Activated CD4-positive, alpha-beta T cell treated with anti-CD3 and anti-CD28 coated beads, Interleukin-2, Interleukin-6, amounts not matched to agents 100 ng/mL and 50 ng/mL, durations not matched to agents 16 hours and 8 hours (primary cell): Measurements from ENCODE around the gene FAM98C.

Experiments
- DNase-seq: peaks from one replicate; pipeline ENCODE4 v3.0.0-alpha.2; 2020

Gene FAM98C

DNA sequence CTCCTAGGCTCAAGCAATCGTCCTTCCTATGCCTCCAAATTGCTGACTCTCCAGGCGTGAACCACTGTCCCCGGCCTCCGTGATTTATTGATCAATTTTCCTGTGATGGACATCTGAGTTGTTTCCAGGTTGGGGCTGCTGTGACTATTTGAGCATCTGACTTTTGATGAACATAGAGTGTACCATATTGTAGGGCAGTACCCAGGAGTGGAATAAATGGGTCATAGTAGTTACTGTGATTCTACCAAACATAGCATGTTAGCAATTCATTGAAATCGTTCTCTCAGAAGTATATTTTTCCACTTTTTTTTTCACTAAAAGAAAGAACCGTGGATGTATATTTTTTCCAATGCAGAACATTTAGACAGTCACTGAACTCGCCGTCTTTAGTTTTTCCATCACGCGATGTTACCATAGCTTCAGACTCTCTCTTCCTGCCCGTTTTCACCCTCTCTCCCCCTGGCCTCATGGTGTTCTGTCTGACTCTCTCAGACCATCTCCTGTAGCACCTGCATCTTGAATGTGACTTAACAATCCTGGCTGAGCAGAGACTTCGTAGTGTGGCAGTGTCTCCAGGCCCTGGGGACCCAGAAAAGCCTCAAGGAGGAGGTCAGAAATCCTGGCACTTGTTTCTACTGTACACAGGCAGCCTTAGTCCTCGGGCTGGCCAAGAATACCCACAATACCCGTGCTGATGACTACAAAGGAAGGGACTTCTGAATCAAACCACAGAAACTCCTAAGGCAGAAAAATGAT is 26.3 kb downstream of the FAM98C start:
- peak; percentile 67 for DNase-seq

DNA sequence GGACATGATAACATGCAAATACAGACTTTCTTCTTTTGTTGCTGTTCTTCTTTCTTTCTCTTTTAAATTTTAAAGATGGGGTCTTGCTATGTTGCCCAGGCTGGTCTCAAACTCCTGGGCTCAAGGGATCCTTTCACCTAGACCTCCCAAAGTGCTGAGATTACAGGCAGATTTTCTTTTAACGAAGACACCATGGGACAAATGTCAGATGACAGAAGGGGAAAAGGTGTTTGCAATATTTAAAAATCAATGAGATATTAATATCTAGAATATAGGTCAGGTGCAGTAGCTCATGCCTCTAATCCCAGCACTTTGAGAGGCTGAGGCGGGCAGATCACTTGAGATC is 26.9 kb downstream of the FAM98C start:
- no peak for DNase-seq

DNA sequence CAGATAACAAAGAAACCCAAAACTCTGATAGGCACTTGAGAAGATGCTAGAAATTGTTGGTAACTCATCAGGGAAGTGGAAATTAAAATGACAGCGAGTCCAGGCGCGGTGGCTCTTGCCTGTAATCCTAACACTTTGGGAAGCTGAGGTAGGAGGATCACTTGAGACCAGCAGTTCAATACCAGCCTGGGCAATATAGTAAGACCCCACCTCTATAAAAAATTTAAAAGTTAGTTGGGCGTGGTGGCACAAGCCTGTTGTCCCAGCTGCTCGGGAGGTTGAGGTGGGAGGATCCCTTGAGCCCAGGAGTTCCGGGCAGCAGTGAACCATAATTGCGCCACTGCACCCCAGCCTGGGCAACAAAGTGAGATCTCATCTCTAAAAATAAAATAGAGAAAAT is 28.0 kb downstream of the FAM98C start:
- no peak for DNase-seq

DNA sequence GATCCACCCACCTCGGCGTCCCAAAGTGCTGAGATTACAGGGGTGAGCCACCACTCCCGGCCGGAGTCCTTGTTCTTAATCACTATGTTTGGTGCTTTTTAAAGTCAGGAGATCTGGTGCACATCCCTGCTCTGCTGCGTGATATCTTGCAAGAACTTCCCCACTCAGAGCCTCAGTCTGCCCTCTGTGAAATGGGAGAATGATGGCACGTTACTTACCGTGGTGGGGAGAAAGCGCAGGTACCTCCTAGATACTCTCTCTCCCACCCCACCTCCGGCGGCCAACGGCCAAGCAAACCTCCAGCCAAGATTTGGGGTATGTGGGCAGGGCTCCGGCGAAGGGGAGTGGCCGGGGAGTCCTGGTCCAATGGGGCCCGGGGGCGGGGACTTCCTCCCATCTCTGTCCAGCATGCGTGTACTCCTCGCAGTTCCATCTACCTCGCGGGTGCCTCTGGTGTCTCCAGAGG is 30.4 kb downstream of the FAM98C start, which contains the start of gene RYR1:
RYR1 (plus strand) TSS at position 424 of the 466 bp plus-strand sequence. CDS start 139 bp downstream, outside the sequence.
- peak; percentile 79 for DNase-seq

DNA sequence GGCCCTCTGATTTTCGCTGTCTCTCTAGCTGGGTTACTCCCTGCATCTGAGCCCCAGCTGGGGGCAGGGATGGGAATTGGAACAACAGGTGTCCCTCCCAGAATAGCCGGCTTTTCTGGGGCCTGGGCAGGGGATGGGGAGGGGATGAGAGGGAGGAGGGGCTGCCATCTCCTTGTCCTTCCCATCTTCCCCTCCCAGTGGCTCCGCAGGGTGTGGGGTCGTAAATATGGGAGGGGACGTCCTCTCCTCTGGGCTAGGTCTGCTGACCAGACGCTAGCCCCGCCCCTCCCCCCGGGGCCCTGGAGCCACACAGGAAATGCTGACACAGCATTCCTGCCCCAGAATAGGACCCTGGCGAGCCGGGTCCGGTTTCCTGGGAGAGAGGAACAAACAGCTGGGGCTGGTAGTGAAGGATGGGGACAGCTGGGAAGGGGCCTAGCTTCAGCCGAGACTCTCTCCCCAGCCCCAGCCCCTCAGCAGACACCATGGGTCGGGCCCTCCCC is 31.7 kb downstream of the FAM98C start:
- no peak for DNase-seq

DNA sequence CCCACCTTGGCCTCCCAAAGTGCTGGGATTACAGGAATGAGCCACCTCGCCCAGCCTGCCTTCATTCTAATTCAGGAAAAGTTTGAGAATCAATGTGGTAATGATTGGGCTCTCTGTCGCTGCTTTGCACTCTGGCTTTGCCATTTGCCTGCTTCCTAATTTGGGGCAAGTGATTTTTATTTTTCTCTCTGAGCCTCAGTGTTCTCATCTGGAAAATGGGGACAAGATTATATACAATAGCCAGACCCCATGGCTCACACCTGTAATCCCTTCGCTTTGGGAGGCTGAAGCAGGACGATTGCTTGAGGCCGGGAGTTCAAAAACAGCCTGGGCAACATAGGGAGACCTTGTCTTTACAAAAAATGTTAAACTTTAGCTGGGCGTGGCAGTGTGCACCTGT is 34.4 kb downstream of the FAM98C start:
- DNase-seq: no peak

DNA sequence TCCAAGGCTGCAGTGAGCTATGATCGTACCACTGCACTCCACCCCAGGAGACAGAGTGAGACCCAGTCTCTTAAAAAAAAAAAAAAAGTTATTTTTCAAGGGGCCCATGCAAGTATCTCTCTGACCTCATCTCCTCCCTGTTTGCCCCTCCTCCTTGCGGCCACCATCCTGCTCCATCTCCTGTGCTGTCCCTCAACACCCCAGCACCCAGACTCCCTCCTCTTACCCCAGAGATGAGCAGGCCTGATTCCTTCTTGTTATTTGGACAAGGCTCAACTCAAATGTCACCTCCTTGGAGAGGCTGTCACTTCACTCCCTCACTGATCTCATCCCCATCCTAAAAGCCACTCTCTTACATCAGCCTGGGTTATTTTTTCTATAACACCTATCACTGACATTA is 35.0 kb downstream of the FAM98C start:
- DNase-seq: no peak

DNA sequence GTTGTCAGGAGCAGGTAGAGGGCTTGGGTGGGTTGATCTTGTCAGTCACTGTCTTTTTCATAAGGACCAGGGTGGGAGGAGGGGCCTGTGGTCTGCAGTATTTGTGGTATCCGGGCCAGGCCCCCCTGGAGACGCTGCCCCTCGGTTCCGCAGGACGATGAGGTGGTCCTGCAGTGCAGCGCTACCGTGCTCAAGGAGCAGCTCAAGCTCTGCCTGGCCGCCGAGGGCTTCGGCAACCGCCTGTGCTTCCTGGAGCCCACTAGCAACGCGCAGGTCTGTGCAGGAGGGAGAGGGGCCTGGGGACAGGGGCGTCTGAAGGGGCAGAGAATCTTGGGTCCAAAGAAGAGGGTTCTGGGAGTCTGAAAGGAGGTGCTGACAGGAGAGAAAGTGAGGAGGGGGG is 37.7 kb downstream of the FAM98C start:
- DNase-seq: no peak

DNA sequence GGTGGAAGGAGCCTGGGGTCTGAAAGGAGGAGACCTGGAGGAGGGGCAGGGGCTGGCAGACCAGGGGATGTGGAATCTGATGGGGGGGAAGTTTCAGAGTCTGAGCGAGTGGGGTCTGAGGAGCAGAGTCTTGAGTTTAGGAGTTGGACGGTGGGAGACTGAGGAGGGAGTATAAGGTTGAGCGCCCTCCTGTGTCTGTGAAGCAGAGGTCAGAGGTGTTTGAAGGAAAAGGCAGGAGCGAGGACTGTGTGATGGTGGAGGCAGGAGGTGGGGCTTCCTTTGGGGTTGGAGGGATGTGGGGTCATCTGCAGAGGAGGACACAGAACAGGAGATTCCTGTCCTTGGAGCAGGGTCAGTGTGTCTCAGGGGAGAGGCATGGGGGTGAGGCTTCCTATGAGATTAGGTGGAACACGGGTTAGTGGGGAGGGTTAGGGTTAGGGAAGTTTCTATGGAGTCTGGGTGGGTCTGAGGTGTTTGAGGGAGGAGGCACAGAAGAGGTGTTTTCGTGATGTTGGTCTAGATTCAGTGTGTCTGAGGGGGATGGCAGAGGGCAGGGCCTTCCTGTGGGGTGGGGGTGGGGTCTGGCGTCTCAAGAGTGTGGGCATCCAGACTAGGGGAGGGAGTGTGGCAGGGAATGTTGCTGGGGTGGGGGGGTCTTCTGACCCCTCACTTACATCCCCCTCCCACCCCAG is 38.9 kb downstream of the FAM98C start:
- no peak for DNase-seq

DNA sequence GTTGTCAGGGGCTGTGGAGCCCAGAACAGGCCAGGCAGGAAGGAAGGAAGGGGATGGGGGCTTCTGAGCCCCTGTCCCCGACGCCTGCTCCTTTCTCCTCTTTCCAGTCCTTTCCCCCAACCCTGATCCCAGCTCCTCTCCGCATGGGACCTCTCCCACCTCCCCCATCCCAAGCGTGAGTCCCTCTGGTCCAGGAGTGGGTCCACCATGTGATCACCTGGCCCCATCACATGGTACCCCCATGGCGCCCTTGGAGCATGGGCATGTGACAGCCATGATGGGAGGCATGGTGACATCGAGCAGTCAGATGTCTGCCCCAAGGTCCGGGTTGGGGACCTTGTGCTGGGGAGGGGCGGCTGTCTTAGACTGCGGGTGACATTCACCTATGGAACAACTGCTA is 39.8 kb downstream of the FAM98C start:
- no peak for DNase-seq

DNA sequence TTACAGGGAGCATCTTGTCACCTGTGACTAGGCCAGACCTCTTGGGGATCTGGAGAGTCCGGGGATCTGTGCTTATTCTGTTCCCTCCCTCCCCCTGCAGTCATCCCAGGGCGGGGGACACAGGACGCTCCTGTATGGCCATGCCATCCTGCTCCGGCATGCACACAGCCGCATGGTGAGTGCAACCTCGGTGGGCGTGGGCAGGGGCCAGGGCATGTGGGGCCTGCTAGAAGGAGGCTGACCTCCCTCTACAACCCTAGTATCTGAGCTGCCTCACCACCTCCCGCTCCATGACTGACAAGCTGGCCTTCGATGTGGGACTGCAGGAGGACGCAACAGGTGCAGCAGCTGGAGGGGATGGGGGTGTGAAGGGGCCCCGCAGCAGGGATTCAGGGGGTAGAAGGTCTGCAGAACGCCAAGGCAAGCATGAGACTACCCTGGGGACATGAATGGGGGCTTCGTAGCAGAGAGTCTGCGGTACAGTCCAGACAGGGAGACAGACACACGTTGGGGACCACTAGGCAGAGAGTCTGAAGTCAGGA is 40.6 kb downstream of the FAM98C start:
- no peak for DNase-seq

DNA sequence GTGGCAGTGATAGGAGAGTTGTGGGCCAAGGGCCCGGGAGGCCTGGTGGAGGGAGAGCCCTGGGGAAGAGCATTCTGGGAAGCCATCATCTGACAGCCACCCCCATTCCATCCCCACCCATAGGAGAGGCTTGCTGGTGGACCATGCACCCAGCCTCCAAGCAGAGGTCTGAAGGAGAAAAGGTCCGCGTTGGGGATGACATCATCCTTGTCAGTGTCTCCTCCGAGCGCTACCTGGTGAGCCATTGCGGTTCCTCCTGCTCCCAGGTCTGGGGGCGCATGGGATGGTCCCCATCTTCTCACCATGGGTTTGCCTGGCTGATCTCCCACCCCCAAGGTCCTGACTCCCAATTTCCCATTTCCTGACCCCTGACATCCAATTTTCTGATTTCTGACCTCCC is 41.1 kb downstream of the FAM98C start:
- no peak for DNase-seq

DNA sequence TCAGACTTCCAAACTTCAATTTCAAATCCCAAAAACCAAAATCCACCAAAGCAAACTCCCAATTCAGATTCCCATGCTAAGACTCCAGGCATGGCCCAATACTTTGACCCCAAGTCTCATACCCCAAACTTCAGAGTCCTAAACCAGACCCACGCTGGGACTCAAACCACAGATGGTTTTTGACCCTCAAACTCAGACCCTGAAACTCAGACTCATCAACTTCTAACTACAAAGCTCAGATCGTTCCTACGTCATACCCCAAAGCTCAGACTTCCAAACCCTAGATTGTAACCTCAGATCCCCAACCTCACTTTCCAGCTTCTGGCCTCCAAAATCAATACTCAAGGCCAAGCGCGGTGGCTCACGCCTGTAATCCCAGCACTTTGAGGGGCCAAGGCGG is 42.5 kb downstream of the FAM98C start:
- DNase-seq: no peak

DNA sequence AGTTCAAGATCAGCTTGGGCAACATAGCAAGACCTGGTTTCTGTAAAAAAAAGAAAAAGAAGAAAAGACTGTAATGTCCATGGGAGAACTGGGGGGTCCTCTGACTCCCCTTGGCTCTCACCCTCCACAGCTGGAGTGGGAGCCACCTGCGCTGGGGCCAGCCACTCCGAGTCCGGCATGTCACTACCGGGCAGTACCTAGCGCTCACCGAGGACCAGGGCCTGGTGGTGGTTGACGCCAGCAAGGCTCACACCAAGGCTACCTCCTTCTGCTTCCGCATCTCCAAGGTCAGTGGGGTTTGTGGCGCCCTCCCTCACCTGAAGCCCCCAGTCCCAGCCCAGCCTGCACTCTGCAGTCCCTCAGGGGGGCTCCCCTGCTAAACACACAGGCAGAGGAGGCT is 45.3 kb downstream of the FAM98C start:
- DNase-seq: no peak

DNA sequence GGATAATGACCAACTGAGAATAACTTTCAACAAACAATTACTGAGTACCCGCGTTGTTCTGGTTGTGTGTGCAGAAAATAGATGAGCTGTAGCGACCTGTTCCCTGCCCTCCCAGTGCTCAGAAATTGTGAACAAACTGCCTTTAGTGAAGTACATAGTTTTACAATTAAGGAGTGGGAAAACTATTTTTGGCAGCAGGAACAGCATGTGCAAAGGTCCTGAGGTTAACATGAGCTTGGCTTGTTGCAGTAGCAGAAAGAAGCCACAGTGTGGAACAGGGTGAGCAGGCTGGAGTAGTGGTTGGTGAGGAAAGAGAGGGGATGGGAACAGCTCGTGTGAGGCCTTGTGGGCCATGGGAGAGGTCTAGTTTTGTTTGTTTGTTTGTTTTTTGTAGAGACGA is 46.6 kb downstream of the FAM98C start:
- no peak for DNase-seq

DNA sequence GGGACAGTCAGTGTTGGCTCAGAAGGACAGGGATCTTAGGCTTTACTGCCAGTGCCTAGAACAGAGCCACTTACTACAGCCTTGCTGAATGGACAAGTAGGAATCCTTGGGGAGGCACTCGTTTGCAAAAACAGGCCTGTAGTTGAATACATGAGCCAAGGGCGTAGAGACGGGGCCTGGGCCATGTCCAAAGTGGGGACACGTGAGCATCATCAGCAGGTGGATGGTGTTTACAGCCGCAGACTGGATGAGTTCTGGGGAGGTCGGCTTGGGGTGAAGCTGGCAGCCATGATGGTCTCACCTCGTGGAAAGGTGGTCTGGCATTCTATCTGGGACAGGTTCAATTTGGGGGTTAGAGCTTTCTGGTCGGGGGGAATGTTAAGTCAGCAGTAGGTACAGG is 48.1 kb downstream of the FAM98C start:
- no peak for DNase-seq

DNA sequence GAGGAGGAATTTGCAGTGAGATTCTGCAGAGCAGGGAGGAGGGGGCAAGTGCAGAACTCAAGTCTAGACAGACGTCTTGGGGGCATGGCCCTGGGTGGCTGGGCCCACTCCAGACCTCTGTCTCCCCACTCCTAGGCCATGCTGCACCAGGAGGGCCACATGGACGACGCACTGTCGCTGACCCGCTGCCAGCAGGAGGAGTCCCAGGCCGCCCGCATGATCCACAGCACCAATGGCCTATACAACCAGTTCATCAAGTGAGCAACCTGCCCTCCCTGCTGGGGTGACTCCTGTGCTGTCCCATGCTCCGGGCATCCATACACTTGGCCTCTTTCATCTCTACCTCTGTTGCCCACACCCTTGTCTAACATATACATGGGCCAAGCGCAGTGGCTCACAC is 48.7 kb downstream of the FAM98C start:
- no peak for DNase-seq

DNA sequence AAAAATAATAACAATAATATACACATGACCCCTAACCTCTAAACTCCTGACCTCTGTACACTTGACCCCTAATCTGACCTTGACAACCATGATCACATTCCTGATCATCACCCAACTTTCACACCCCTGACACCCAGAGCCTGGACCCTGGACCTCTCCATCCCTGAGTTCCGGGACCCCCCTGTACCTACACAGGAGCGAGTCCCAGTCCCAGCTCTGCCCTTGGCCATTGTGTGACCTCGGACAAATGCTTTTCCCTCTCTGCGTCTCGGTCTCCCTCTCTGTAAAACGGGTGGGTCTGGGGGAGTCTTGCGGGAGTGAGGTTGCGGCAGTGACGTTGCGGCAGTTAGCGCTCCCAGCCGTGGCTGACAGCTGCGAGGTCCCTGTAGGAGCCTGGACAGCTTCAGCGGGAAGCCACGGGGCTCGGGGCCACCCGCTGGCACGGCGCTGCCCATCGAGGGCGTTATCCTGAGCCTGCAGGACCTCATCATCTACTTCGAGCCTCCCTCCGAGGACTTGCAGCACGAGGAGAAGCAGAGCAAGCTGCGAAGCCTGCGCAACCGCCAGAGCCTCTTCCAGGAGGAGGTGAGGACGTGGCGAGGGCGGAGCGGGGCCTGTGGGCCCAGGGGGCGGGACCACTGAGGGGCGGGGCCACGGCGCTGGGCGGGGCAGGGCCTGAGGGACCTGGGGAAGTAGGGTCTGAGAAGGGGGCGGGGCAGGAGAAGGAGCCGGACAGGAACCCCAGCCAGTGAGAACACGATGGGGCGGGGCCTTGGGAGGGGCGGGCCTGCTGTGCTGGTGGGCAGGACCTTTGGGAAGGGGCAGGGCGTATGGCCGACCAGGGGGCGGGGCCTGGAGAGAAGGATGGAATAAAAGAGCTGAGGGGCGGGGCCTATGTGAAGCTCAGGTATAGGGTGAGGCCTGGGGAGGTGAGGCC is 49.8 kb downstream of the FAM98C start:
- peak; percentile 32 for DNase-seq

DNA sequence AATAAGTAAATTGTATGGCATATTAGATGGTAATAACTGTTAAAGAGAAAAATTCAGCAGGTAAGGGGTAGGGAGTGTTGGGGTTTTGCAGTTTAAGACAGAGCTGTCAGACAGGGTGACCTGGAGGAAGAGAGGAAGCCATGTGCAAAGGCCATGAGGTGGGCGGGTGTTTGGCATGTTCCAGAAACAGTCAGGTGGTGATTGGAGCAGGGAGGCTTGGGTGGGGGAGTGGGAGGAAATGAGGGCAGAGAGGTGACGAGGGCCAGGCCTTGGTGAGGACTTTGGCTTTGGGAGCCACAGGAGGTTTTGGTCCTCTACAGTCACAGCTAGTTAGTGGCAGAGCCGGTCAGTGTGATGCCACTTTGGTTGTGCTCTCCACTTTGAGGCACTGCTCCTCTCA is 50.7 kb downstream of the FAM98C start:
- DNase-seq: no peak

DNA sequence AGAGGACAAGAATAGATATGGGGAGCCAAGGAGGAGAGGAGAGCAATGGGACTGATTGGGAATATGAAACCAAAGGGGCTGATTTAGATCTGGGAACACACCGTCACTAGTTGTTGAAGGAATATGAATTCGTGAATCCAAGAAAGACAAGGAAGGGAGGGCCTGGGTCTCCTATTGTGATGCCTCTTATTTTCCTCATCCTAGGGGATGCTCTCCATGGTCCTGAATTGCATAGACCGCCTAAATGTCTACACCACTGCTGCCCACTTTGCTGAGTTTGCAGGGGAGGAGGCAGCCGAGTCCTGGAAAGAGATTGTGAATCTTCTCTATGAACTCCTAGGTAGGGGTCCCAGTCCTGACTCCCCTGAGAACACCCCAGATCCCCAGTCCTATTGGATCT is 52.1 kb downstream of the FAM98C start:
- DNase-seq: no peak

DNA sequence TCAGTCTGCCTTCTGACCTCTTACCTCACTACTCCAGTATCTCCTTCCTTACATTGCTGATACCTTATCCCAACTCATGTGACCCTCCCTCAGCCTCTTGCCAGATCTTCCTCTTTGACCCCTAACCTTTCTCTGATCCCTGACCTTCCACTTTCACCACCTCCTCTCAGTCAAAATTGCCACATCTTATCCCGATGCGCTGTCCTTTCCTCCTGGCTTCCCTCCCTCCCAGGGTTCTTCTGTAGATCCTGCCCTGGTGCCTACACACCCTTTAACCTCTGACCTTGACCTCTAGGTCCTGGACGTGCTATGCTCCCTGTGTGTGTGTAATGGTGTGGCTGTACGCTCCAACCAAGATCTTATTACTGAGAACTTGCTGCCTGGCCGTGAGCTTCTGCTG is 54.3 kb downstream of the FAM98C start:
- no peak for DNase-seq

DNA sequence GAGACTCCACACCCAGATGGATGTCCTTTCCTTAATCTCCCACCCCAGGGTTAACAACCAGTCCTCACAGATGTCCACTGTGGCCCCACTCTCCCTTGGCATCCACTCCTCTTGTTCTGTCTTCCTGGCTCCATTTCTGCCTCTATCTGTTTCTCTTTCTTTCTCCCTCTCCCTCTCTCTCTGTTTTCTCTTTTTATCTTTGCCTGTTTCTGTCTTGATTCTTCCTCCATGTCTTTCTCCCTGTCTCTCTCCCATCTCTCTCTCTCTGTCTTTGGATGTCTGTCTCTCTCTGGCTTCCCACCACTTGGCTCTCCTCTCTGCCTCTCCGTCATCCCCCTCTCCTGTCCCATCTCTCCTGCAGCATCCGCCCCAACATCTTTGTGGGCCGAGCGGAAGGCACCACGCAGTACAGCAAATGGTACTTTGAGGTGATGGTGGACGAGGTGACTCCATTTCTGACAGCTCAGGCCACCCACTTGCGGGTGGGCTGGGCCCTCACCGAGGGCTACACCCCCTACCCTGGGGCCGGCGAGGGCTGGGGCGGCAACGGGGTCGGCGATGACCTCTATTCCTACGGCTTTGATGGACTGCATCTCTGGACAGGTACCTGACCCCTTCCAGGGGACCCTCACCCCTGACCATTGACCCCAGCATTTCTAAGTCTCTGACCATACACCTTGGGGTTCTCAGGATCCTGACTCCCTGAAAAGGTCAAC is 55.0 kb downstream of the FAM98C start:
- DNase-seq: no peak
